HUES48 (cell line): Measurements from ENCODE around the gene SCG2.
A peak's percentile ranks its signal among the peaks of the same experiment; 100 is the strongest.

Source experiments
- H3K27ac ChIP-seq: one replicate; pipeline ENCODE4 v1.7.0; 2013; ENCODE audit warnings: low read depth, low read length, inconsistent platforms
- H3K27me3 ChIP-seq: 2 replicates; pipeline ENCODE4 v1.6.1; 2013; ENCODE audit warnings: mild to moderate bottlenecking, low read length; ENCODE audit not compliant: control insufficient read depth, insufficient read depth
- H3K36me3 ChIP-seq: 2 replicates; pipeline ENCODE4 v1.6.1; 2013; ENCODE audit warnings: low read length; ENCODE audit not compliant: control insufficient read depth, insufficient read depth
- H3K4me1 ChIP-seq: 2 replicates; pipeline ENCODE4 v1.6.1; 2013; ENCODE audit warnings: mild to moderate bottlenecking, low read length; ENCODE audit not compliant: control insufficient read depth, insufficient read depth
- H3K4me3 ChIP-seq: 2 replicates; pipeline ENCODE4 v1.5.1; 2013; ENCODE audit warnings: mild to moderate bottlenecking, low read depth, low read length
- H3K9ac ChIP-seq: 2 replicates; pipeline ENCODE4 v1.6.1; 2013; ENCODE audit warnings: mild to moderate bottlenecking, low read depth, low read length, moderate library complexity
- H3K9me3 ChIP-seq: 2 replicates; pipeline ENCODE4 v1.6.1; 2013; ENCODE audit warnings: low read length; ENCODE audit not compliant: control insufficient read depth, insufficient read depth

Gene SCG2

GRCh38 chr2:223578846-223579245, 23.3 kb downstream of the SCG2 start:
- Histone ChIP-seq H3K27me3 (no peaks in the 10 kb centered on the region), H3K4me3 (no peak overlapping the region), H3K27ac (no peak overlapping the region), H3K4me1 (peaks cover 2% of the 10 kb centered on the region; the same call in 1 of the 2 replicates), H3K9me3 (no peaks in the 10 kb centered on the region), H3K36me3 (no peaks in the 10 kb centered on the region), H3K9ac (no peak overlapping the region)

- peaks cover 2% of the 10 kb centered on the region; the same call in 1 of the 2 replicates for H3K4me1 ChIP-seq
These were observed 25.3 kb downstream of the SCG2 start for GRCh38 chr2:223576873-223577272.

GRCh38 chr2:223570784-223571183, 31.4 kb downstream of the SCG2 start:
- Histone ChIP-seq H3K36me3 (no peaks in the 10 kb centered on the region), H3K27ac (no peak overlapping the region), H3K9ac (no peak overlapping the region), H3K4me1 (no peaks in the 10 kb centered on the region), H3K4me3 (no peak overlapping the region), H3K27me3 (no peaks in the 10 kb centered on the region), H3K9me3 (no peaks in the 10 kb centered on the region)

More at GRCh38 chr2:223576873-223577272, 25.3 kb downstream of the SCG2 start:
- no peaks in the 10 kb centered on the region for H3K9me3 ChIP-seq
- H3K4me3 ChIP-seq: no peak overlapping the region
- H3K9ac ChIP-seq: no peak overlapping the region
- H3K27me3 ChIP-seq: no peaks in the 10 kb centered on the region
- H3K36me3 ChIP-seq: no peaks in the 10 kb centered on the region
- peak overlapping the region; percentile 51 for H3K27ac ChIP-seq

GRCh38 chr2:223566396-223566795, 35.8 kb downstream of the SCG2 start:
- H3K4me3 ChIP-seq: no peak overlapping the region
- H3K36me3 ChIP-seq: no peaks in the 10 kb centered on the region
- H3K9ac ChIP-seq: no peak overlapping the region
- no peaks in the 10 kb centered on the region for H3K9me3 ChIP-seq
- no peak overlapping the region for H3K27ac ChIP-seq
- peaks cover 4% of the 10 kb centered on the region; the same call in 1 of the 2 replicates for H3K4me1 ChIP-seq
- H3K27me3 ChIP-seq: no peaks in the 10 kb centered on the region

- no peaks in the 10 kb centered on the region for H3K9me3 ChIP-seq
- peaks cover 11% of the 10 kb centered on the region; the same call in 1 of the 2 replicates for H3K4me1 ChIP-seq
- no peaks in the 10 kb centered on the region for H3K36me3 ChIP-seq
- no peak overlapping the region for H3K9ac ChIP-seq
- H3K4me3 ChIP-seq: no peak overlapping the region
- no peaks in the 10 kb centered on the region for H3K27me3 ChIP-seq
- H3K27ac ChIP-seq: peak overlapping the region; percentile 89
These were observed 38.7 kb downstream of the SCG2 start for GRCh38 chr2:223563462-223563861.

GRCh38 chr2:223562078-223562477, 40.1 kb downstream of the SCG2 start:
- no peak overlapping the region for H3K4me3 ChIP-seq
- no peaks in the 10 kb centered on the region for H3K36me3 ChIP-seq
- peaks cover 11% of the 10 kb centered on the region; the same call in 1 of the 2 replicates for H3K4me1 ChIP-seq
- no peaks in the 10 kb centered on the region for H3K9me3 ChIP-seq
- H3K27me3 ChIP-seq: no peaks in the 10 kb centered on the region
- no peak overlapping the region for H3K27ac ChIP-seq
- no peak overlapping the region for H3K9ac ChIP-seq

GRCh38 chr2:223560749-223561435, 41.3 kb downstream of the SCG2 start:
- peak overlapping the region; percentile 52 for H3K27ac ChIP-seq
- H3K4me3 ChIP-seq: no peak overlapping the region
- H3K9ac ChIP-seq: no peak overlapping the region
- H3K4me1 ChIP-seq: peaks cover 11% of the 10 kb centered on the region; the same call in 1 of the 2 replicates
- no peaks in the 10 kb centered on the region for H3K9me3 ChIP-seq
- H3K36me3 ChIP-seq: no peaks in the 10 kb centered on the region
- H3K27me3 ChIP-seq: no peaks in the 10 kb centered on the region

GRCh38 chr2:223558970-223559369, 43.2 kb downstream of the SCG2 start:
- Histone ChIP-seq H3K27ac (no peak overlapping the region), H3K4me1 (peaks cover 11% of the 10 kb centered on the region; the same call in 1 of the 2 replicates), H3K4me3 (no peak overlapping the region), H3K9ac (no peak overlapping the region), H3K9me3 (no peaks in the 10 kb centered on the region), H3K36me3 (no peaks in the 10 kb centered on the region), H3K27me3 (no peaks in the 10 kb centered on the region)

- Histone ChIP-seq H3K4me1 (no peaks in the 10 kb centered on the region), H3K36me3 (no peaks in the 10 kb centered on the region), H3K4me3 (no peak overlapping the region), H3K9ac (no peak overlapping the region), H3K27me3 (no peaks in the 10 kb centered on the region), H3K27ac (no peak overlapping the region), H3K9me3 (no peaks in the 10 kb centered on the region)
These were observed 47.2 kb downstream of the SCG2 start for GRCh38 chr2:223554923-223555322.

- no peak overlapping the region for H3K9ac ChIP-seq
- H3K36me3 ChIP-seq: no peaks in the 10 kb centered on the region
- no peaks in the 10 kb centered on the region for H3K4me1 ChIP-seq
- H3K4me3 ChIP-seq: no peak overlapping the region
- no peak overlapping the region for H3K27ac ChIP-seq
- no peaks in the 10 kb centered on the region for H3K9me3 ChIP-seq
- H3K27me3 ChIP-seq: no peaks in the 10 kb centered on the region
These were observed 52.9 kb downstream of the SCG2 start for GRCh38 chr2:223549215-223549614.

GRCh38 chr2:223548194-223548593, 54.0 kb downstream of the SCG2 start:
- no peak overlapping the region for H3K27ac ChIP-seq

More at GRCh38 chr2:223548194-223548593, 54.0 kb downstream of the SCG2 start:
- Histone ChIP-seq H3K9ac (no peak overlapping the region), H3K36me3 (no peaks in the 10 kb centered on the region), H3K4me3 (no peak overlapping the region), H3K4me1 (no peaks in the 10 kb centered on the region), H3K27me3 (no peaks in the 10 kb centered on the region), H3K9me3 (no peaks in the 10 kb centered on the region)
